SH-SY5Y (cell line): Measurements from ENCODE around the gene CADM2.

Experiments used
- GATA2 ChIP-seq: IDR thresholded peaks from 2 replicates; pipeline ENCODE4 v1.6.1; 2011; ENCODE audit warnings: mild to moderate bottlenecking, low read depth, low read length
- GATA3 ChIP-seq: IDR thresholded peaks from 2 replicates; pipeline ENCODE4 v1.6.1; 2011; ENCODE audit warnings: low read depth, mild to moderate bottlenecking, low read length, moderate library complexity

Gene CADM2

GRCh38 chr3:85475346-85475745 lies 516.6 kb downstream of the CADM2 start:
- TF ChIP-seq GATA2 (no peak), GATA3 (no peak)

- no peak for TF ChIP-seq GATA2
- TF ChIP-seq GATA3 = no peak
Observed at GRCh38 chr3:85476891-85477495, 518.2 kb downstream of the CADM2 start.

DNA sequence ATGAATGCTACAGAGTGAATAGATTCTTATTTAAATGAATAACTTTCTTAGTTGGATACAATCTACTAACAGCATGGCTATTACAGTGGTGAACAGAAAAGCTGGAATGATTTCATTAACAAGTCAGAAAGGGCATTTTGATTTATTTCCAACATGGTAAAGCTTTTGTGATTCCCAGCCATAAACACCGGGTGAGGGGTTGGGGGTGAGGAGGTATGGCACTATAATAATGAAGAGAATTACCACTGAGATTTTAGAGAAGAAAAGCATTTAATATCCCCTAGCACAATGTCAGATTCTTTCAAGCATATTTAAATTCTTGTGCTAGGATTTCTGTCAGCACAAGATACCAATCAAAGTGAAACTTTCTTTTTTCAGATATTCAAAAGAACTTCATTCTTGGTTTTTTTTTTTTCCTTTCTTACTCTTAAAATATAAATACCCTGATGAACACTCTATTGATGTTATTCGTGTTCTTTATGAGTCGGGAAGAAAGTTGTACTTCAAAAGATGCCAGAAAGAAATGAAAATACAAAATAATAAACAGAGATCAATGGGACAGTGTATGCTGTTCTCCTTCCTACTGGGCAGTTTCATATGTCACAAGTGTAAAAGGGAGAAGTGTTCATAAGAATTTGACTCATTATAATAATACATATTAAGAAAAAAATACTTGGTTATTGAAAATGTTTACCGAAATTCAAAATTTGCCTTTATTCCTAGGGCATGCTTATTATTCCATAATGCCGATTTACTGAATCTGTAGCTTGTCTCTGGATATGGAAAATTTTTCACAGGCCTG lies 522.8 kb downstream of the CADM2 start:
- TF ChIP-seq GATA3 = no peak
- no peak for TF ChIP-seq GATA2

- TF ChIP-seq GATA3 = no peak
Observed at GRCh38 chr3:85482213-85482490, 523.4 kb downstream of the CADM2 start.

GRCh38 chr3:85483986-85484385 lies 525.2 kb downstream of the CADM2 start:
- TF ChIP-seq GATA3 (no peak), GATA2 (no peak)

DNA sequence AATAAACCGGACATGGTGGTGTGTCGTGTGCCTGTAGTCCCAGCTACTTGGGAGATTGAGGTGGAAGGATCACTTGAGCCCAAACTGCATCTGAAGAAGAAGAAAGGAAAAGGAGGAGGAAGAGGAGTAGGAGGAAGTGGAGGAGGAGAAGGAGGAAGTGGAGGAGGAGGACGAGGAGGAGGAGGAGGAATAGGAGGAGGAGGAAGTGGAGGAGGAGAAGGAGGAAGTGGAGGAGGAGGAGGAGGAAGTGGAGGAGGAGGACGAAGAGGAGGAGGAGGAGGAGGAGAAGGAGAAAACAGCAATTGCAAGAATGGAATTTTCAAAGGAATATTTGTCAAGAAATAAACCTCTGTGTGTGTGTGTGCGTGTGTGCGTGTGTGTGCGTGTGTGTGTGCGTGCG lies 528.6 kb downstream of the CADM2 start:
- TF ChIP-seq GATA3 = no peak
- no peak for TF ChIP-seq GATA2

DNA sequence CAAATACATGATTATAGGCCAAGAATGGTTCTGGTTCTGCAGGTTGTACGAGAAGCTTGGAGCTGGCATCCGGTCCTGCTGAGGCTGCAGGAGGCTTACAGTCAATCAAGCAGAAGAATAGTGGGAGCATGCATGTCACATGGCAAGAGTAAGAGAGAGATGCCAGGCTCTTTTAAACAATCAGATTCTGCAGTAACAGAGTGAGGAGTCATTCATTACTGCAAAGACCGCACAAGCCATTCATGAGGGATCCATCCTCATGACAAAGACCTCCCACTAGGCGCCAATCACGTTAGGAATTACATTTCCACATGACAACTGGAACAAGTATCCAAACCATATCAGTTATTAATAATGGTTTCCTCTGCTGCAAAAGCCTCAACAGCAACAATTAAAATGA lies 536.8 kb downstream of the CADM2 start:
- TF ChIP-seq GATA3 (no peak), GATA2 (no peak)

DNA sequence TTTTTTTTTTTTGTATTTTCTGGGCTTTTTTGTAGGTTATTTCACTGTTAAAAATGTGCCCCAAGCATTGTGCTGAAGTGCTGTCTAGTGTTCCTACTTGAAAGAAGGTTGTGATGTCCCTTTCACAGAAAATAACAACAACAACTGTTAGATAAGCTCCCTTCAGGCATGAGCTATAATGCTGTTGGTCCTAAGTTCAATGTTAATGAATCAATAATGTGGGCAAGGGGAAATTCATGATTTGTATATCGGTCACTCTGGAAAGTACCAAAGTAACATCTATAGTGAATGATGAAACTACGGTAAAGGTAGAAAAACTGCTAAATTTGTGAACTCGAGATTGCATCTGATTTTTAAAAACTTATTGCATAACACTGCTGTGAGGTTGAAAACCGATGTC lies 539.4 kb downstream of the CADM2 start:
- TF ChIP-seq GATA3 (no peak), GATA2 (no peak)

GRCh38 chr3:85502148-85502875 lies 543.5 kb downstream of the CADM2 start:
- TF ChIP-seq GATA3 (no peak), GATA2 (no peak)

- 0 out of 2 replicates have a peak, but pooled peaks have one; percentile 29 for TF ChIP-seq GATA2
Observed at GRCh38 chr3:85504129-85504784, 545.5 kb downstream of the CADM2 start.

DNA sequence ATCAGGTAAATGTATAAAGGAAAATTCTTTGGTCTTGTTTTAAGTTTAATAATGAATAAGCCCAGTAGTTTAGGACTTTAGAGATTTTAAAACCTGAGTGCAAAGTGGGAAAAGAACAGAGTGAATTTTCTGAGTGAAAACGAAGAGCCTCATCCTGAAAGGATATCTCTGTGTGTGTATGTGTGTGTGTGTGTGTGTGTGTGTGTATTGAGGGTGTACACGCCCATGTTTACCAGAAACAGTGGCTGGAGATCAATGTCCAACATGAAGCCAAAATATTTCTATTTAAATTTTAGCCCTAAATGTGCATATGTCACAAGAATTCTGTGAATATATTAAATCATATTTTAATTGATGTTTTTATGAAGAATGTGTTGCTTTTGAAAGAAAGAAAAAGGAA lies 549.9 kb downstream of the CADM2 start:
- TF ChIP-seq GATA3 (no peak), GATA2 (no peak)

DNA sequence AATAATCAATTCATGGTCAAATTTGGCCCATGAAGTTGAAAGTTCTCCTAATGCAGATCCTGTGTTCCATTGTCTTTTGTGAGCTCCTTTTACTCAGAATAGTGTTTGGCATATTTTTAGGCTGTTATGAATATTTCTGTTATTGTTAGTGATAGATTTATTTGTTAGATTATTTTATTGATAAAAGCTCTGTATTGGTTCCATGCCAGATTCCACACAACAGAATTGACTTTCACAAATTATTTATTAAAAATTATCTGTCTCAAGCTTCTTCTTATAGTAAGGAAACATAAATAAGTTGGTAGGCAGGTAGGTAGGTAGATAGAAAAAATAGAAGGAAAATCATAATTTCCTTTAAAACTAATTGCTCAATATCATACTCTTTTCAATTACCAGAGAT lies 557.4 kb downstream of the CADM2 start:
- TF ChIP-seq GATA3 (no peak), GATA2 (no peak)

DNA sequence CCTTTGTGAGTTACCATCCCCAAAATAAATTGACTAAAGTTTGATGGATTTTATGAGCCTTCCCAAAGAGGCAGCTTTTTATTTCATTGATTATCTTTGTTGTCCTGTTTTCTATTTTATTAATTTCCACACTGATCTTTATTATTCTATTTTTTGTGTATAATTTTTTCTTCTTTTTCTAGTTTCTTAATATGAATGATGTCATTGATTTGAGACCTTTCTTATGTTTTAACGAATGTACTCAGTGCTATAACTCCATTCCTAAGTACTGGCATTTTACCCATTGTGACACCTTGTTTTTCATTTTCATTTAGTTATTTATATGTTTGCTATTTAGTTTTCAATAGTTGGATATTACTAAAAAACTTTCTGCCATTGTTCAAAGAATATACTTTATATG lies 565.3 kb downstream of the CADM2 start:
- TF ChIP-seq GATA2 = no peak
- TF ChIP-seq GATA3 = no peak

DNA sequence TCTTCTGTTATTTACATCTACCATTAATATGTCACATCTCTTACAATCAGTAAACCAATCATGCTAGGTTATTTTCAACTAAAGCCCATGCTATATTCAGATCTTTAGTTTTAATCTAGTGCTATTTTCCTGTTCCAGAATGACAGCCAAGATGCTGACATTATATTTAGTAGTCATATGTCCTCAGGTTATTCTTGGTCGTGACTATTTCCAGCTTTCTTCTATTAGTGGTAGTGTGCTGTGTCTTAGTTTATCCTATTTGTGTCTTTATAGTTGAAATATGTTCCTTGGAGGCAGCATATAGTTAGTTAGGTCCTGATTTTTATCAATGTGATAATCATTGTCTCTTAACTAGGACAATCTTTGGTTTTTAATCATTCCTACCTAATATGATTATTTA lies 566.5 kb downstream of the CADM2 start:
- TF ChIP-seq GATA2 (no peak), GATA3 (no peak)

GRCh38 chr3:85533586-85533985 lies 574.8 kb downstream of the CADM2 start:
- no peak for TF ChIP-seq GATA3

DNA sequence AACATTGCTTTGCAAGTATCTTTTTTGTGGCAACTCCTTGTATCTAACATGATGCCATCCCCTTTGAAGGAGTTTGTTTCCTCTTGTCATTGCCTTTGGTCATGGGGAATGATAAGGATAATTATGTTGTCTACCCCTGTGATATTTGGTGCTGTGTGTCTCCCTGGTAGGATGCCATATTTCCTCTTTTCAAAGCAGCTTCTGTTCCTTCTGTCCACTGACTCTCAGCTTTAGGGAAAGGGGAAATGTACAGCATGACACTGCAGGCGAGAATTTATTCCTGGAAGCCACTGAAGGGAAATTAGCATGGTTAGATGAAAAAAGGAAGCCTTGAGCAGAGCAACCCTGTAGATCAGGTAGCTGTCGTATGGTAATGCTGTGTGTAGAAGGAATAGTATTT lies 576.7 kb downstream of the CADM2 start:
- TF ChIP-seq GATA2 = no peak
- TF ChIP-seq GATA3 = no peak
